ENCODE results near the gene IGSF8. TPM values are rescaled to one million over a fixed set of nuclear protein-coding genes. Genes with fewer than 3 reads are reported as not detected.

The IGSF8 gene, protein sequence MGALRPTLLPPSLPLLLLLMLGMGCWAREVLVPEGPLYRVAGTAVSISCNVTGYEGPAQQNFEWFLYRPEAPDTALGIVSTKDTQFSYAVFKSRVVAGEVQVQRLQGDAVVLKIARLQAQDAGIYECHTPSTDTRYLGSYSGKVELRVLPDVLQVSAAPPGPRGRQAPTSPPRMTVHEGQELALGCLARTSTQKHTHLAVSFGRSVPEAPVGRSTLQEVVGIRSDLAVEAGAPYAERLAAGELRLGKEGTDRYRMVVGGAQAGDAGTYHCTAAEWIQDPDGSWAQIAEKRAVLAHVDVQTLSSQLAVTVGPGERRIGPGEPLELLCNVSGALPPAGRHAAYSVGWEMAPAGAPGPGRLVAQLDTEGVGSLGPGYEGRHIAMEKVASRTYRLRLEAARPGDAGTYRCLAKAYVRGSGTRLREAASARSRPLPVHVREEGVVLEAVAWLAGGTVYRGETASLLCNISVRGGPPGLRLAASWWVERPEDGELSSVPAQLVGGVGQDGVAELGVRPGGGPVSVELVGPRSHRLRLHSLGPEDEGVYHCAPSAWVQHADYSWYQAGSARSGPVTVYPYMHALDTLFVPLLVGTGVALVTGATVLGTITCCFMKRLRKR
- total RNA-seq: 24.0 and 26.6 TPM in 2 replicates
- long read RNA-seq, partial matches to known transcripts: 1 of 2 reads
- long read RNA-seq, other reads (novel, unspliced or antisense): 1 of 2 reads

DNA sequence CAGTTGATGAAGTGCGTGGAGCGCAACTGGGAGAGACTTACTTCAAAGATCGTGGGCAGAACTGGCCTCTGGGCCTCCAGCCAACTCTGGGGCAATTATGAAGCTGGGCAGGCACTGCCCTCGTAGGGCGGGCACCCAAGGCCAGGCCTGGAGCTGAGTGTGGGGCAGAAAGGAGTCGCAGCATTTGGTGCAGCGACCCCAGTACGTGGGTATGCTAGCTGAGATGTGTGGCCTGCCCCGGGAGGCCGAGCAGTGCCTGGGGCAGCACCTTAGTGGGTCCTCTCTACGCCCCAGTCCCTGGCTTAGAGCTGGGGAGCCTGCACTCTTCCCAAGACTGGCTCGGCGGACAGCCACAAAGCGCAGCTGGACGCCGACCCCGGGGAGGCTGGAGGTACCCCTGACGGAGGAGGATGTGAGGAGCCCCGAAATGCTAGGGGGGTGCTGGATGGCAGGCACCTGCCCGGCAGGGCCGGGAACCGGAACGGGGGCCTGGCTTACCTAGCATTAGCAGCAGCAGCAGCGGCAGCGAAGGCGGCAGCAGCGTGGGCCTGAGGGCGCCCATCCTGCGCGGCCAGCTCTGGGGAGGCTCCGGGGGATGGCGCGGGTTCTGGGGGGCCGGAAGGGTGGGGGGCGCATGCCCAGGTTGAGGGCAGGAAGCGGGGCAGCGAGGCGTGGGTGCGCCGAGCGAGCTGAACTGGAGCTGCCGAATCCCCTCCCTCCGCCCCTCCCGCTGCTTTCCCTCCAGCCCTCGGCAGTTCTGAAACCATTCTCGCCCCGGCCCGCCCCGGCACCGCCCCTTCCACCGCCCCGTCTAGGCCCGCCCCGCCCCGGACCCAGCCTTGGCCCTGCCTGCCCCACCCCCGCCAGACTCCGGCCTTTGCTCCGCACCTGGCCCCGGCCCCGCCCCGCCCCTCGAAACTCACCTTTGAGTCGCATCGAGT, at the start of gene IGSF8:
IGSF8 (minus strand) TSS at position 709 of the 941 bp plus-strand sequence; CDS start at position 562, 147 bp downstream.
- Mint-ChIP-seq H3K36me3 (ENCODE audit: unreplicated experiment) (no peaks in the 10 kb centered on the region), H3K4me1 (ENCODE audit: unreplicated experiment) (peaks cover 32% of the 10 kb centered on the region), H3K27me3 (ENCODE audit: unreplicated experiment) (peaks cover 3% of the 10 kb centered on the region), H3K27ac (ENCODE audit: unreplicated experiment) (peak within 1 kb of the TSS; percentile 50), H3K9me3 (ENCODE audit: unreplicated experiment) (no peaks in the 10 kb centered on the region), H3K4me3 (ENCODE audit: unreplicated experiment) (peak within 1 kb of the TSS; percentile 77)
- TF ChIP-seq, protein P1, sequence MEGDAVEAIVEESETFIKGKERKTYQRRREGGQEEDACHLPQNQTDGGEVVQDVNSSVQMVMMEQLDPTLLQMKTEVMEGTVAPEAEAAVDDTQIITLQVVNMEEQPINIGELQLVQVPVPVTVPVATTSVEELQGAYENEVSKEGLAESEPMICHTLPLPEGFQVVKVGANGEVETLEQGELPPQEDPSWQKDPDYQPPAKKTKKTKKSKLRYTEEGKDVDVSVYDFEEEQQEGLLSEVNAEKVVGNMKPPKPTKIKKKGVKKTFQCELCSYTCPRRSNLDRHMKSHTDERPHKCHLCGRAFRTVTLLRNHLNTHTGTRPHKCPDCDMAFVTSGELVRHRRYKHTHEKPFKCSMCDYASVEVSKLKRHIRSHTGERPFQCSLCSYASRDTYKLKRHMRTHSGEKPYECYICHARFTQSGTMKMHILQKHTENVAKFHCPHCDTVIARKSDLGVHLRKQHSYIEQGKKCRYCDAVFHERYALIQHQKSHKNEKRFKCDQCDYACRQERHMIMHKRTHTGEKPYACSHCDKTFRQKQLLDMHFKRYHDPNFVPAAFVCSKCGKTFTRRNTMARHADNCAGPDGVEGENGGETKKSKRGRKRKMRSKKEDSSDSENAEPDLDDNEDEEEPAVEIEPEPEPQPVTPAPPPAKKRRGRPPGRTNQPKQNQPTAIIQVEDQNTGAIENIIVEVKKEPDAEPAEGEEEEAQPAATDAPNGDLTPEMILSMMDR (IDR thresholded peaks at IDR 0.05): no peak
- DNase-seq (ENCODE audit: extremely low spot score, unreplicated experiment): peak; percentile 93

DNA sequence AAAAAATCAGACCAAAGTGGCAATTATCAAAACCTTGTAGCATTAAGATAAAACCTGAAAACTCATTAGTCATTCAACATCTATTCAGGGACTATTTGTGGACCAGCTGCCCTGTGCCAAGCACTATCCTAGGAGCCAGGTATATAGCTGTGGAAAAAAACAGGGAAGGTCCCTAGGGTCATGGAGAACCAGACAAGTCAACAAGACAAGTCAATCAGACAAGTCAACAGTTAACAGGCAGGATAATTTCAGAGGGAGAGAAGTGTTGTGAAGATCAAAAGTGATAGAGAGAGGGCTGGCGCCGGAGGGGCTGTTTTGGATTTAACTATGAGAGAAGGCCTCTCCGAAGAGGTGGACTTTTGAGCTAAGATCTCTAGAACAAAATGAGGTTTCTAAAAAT, 49.7 kb upstream of the IGSF8 start:
- Mint-ChIP-seq H3K27ac (ENCODE audit: unreplicated experiment) (no peak overlapping the region), H3K4me3 (ENCODE audit: unreplicated experiment) (no peak overlapping the region), H3K9me3 (ENCODE audit: unreplicated experiment) (no peaks in the 10 kb centered on the region), H3K36me3 (ENCODE audit: unreplicated experiment) (no peaks in the 10 kb centered on the region), H3K4me1 (ENCODE audit: unreplicated experiment) (peaks cover 5% of the 10 kb centered on the region), H3K27me3 (ENCODE audit: unreplicated experiment) (peaks cover 18% of the 10 kb centered on the region)
- TF ChIP-seq, protein P1 (IDR thresholded peaks at IDR 0.05): no peak
- DNase-seq (ENCODE audit: extremely low spot score, unreplicated experiment): no peak

DNA sequence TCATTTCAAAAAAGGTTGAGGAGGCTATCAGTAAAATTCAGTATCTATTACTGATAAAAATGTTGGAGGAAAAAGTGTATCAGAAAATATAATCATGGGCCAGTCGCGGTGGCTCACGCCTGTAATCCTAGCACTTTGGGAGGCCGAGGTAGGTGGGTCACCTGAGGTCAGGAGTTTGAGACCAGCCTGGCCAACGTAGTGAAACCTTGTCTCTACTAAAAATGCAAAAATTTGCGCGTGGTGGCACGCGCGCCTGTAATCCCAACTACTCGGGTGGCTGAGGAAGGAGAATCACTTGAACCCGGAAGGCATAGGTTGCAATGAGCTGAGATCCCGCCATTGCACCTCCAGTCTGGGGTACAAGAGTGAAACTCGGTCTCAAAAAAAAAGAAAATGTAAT, 47.7 kb upstream of the IGSF8 start:
- Mint-ChIP-seq H3K36me3 (ENCODE audit: unreplicated experiment) (no peaks in the 10 kb centered on the region), H3K9me3 (ENCODE audit: unreplicated experiment) (no peaks in the 10 kb centered on the region), H3K27me3 (ENCODE audit: unreplicated experiment) (peaks cover 30% of the 10 kb centered on the region), H3K27ac (ENCODE audit: unreplicated experiment) (no peak overlapping the region), H3K4me3 (ENCODE audit: unreplicated experiment) (no peak overlapping the region), H3K4me1 (ENCODE audit: unreplicated experiment) (peaks cover 5% of the 10 kb centered on the region)
- no peak for DNase-seq (ENCODE audit: extremely low spot score, unreplicated experiment)
- TF ChIP-seq, protein P1 (IDR thresholded peaks at IDR 0.05): no peak

DNA sequence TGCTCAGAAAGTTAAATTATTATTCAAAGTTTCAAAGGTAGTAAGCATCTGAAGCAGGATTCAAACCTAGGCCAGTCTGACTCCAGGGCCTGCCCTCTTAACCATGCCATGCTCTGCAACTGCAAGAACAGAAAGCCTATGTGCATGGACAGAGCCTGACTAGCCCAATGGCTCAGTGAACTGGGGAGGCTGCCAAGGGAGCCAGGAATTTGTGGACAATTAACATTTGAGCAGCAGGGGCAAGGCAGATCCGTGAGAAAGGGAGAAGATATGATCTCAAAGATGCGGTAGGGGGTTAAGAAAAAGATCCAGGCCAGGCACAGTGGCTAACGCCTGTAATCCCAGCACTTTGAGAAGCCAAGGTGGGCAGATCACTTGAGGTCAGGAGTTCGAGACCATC, 46.5 kb upstream of the IGSF8 start:
- Mint-ChIP-seq H3K4me1 (ENCODE audit: unreplicated experiment) (peaks cover 5% of the 10 kb centered on the region), H3K4me3 (ENCODE audit: unreplicated experiment) (no peak overlapping the region), H3K36me3 (ENCODE audit: unreplicated experiment) (no peaks in the 10 kb centered on the region), H3K9me3 (ENCODE audit: unreplicated experiment) (no peaks in the 10 kb centered on the region), H3K27ac (ENCODE audit: unreplicated experiment) (no peak overlapping the region), H3K27me3 (ENCODE audit: unreplicated experiment) (peaks cover 34% of the 10 kb centered on the region)
- DNase-seq (ENCODE audit: extremely low spot score, unreplicated experiment): no peak
- TF ChIP-seq, protein P1 (IDR thresholded peaks at IDR 0.05): no peak
